ENCODE results near the gene SRP9.

GRCh38 chr1:225745273-225745672 is 32.4 kb upstream of the SRP9 start:
- TF ChIP-seq POLR2A (IDR thresholded peaks at IDR 0.05) (no peak), CTCF (IDR thresholded peaks at IDR 0.05) (no peak)
